Neural cell (in vitro differentiated cells): ENCODE measurements around the gene ARL10. TPM values are rescaled to one million over a fixed set of nuclear protein-coding genes. Genes with fewer than 3 reads are reported as not detected.

ENCODE experiments used
- H2AFZ ChIP-seq: fragments of 200-600, 300-800 bp; sonication (generic), shearing (Covaris generic); 2 replicates; pipeline ENCODE4 v1.6.0; 2014; ENCODE audit warnings: low read depth, mild to moderate bottlenecking, antibody characterized with exemption, low read length, moderate library complexity
- H3F3A ChIP-seq: fragments of 200-600 bp; shearing (Covaris generic); 2 replicates; pipeline ENCODE4 v1.6.1; 2016; ENCODE audit warnings: mild to moderate bottlenecking, moderate library complexity, mixed read lengths, antibody characterized with exemption, low read length; ENCODE audit not compliant: insufficient read depth, poor library complexity, severe bottlenecking
- H3K27ac ChIP-seq: fragments of 200-600, 300-800 bp; sonication (generic), shearing (Covaris generic); 2 replicates; pipeline ENCODE4 v1.5.1; 2014; ENCODE audit warnings: mild to moderate bottlenecking, low read length, moderate library complexity
- H3K27me3 ChIP-seq: fragments of 300-800, 200-600 bp; sonication (generic), shearing (Covaris generic); 2 replicates; pipeline ENCODE4 v1.6.0; 2014; ENCODE audit warnings: mild to moderate bottlenecking, low read depth, low read length, moderate library complexity; ENCODE audit not compliant: insufficient read depth
- H3K36me3 ChIP-seq: fragments of 300-800, 200-600 bp; sonication (generic), shearing (Covaris generic); 2 replicates; pipeline ENCODE4 v1.5.1; 2014; ENCODE audit warnings: mild to moderate bottlenecking, antibody characterized with exemption, low read length, moderate library complexity; ENCODE audit not compliant: insufficient read depth
- H3K4me2 ChIP-seq: fragments of 300-800, 200-600 bp; sonication (generic), shearing (Covaris generic); 2 replicates; pipeline ENCODE4 v1.6.0; 2014; ENCODE audit warnings: mild to moderate bottlenecking, low read length
- H3K4me3 ChIP-seq: fragments of 300-800, 200-600 bp; sonication (generic), shearing (Covaris generic); 2 replicates; pipeline ENCODE4 v1.5.1; 2014; ENCODE audit warnings: mild to moderate bottlenecking, low read length, moderate library complexity
- H3K79me2 ChIP-seq: fragments of 200-600 bp; shearing (Covaris generic); replicated peaks from 2 replicates; pipeline ENCODE4 v1.6.0; 2014; ENCODE audit warnings: mild to moderate bottlenecking, low read length, moderate library complexity; ENCODE audit not compliant: insufficient read depth
- H3K9ac ChIP-seq: fragments of 300-800, 200-600 bp; sonication (generic), shearing (Covaris generic); 2 replicates; pipeline ENCODE4 v1.6.1; 2016; ENCODE audit warnings: mild to moderate bottlenecking, low read length, mixed read lengths
- H3K9me2 ChIP-seq: fragments of 200-600 bp; shearing (Covaris generic); 2 replicates; pipeline ENCODE4 v1.6.1; 2016; ENCODE audit warnings: mild to moderate bottlenecking, low read length, mixed read lengths; ENCODE audit not compliant: insufficient read depth
- H3K9me3 ChIP-seq: fragments of 200-600, 300-800 bp; sonication (generic), shearing (Covaris generic); 2 replicates; pipeline ENCODE4 v1.6.1; 2016; ENCODE audit warnings: mild to moderate bottlenecking, mixed run types, low read length, moderate library complexity, mixed read lengths
- H4K20me1 ChIP-seq: fragments of 200-600 bp; shearing (Covaris generic); 2 replicates; pipeline ENCODE4 v1.6.1; 2016; ENCODE audit warnings: mild to moderate bottlenecking, mixed run types; ENCODE audit not compliant: insufficient read depth
- EP300 ChIP-seq: fragments of 450-650 bp; conservative IDR thresholded peaks from 2 replicates; pipeline ENCODE4 v1.6.1; 2014; ENCODE audit warnings: antibody characterized with exemption, mild to moderate bottlenecking, moderate library complexity; ENCODE audit not compliant: poor library complexity, severe bottlenecking
- EZH2 ChIP-seq: fragments of 200-600, 300-800 bp; shearing (Covaris generic), sonication (generic); IDR thresholded peaks from 2 replicates; pipeline ENCODE4 v1.6.1; 2014; ENCODE audit warnings: antibody characterized with exemption, low read length, borderline replicate concordance, mild to moderate bottlenecking; ENCODE audit not compliant: insufficient read depth, poor library complexity, severe bottlenecking
- MXI1 ChIP-seq: fragments of 450-650 bp; conservative IDR thresholded peaks from 2 replicates; pipeline ENCODE4 v1.6.1; 2014; ENCODE audit warnings: antibody characterized with exemption, mild to moderate bottlenecking; ENCODE audit not compliant: poor library complexity, severe bottlenecking
- POLR2AphosphoS5 ChIP-seq: IDR thresholded peaks from 2 replicates; pipeline ENCODE4 v1.6.1; 2012
- RAD21 ChIP-seq: fragments of 450-650 bp; conservative IDR thresholded peaks from 2 replicates; pipeline ENCODE4 v1.6.1; 2014; ENCODE audit warnings: antibody characterized with exemption, mild to moderate bottlenecking, moderate library complexity
- REST ChIP-seq: IDR thresholded peaks from 2 replicates; pipeline ENCODE4 v1.6.1; 2012; ENCODE audit warnings: borderline replicate concordance
- SMC3 ChIP-seq: fragments of 450-650 bp; conservative IDR thresholded peaks from 2 replicates; pipeline ENCODE4 v1.6.1; 2014; ENCODE audit warnings: antibody characterized with exemption, mild to moderate bottlenecking, moderate library complexity; ENCODE audit not compliant: poor library complexity
- TAF1 ChIP-seq: IDR thresholded peaks from 2 replicates; pipeline ENCODE4 v1.6.1; 2012; ENCODE audit warnings: low read depth
- polyA plus RNA-seq: library from polyadenylated mRNA; depleted of rRNA; stranded (reverse); fragments of >200 nt; gene quantifications from 2 replicates; pipeline ENCODE4 v1.2.3, GENCODE V29; 2014
- TF ChIP-seq, protein P1 (sequence below): fragments of 450-650 bp; IDR thresholded peaks from 2 replicates; pipeline ENCODE4 v1.5.1; 2014; ENCODE audit warnings: antibody characterized with exemption, mild to moderate bottlenecking, moderate library complexity; ENCODE audit not compliant: poor library complexity, severe bottlenecking

ARL10 gene
- polyA plus RNA-seq, 1 donor from 2014 or later = 22.8 TPM

GRCh38 chr5:176384991-176385390, 19.7 kb downstream of the ARL10 start:
- Histone ChIP-seq H2AFZ (no peak overlapping the region), H3K27ac (no peak overlapping the region), H3K79me2 (peaks cover 10% of the 10 kb centered on the region), H3K9ac (no peak overlapping the region), H3F3A (no peaks in the 10 kb centered on the region), H4K20me1 (no peaks in the 10 kb centered on the region), H3K36me3 (no peaks in the 10 kb centered on the region), H3K4me2 (no peak overlapping the region), H3K9me2 (no peaks in the 10 kb centered on the region), H3K4me3 (no peak overlapping the region), H3K27me3 (no peaks in the 10 kb centered on the region), H3K9me3 (no peaks in the 10 kb centered on the region)
- TF ChIP-seq TAF1 (no peak), SMC3 (no peak), EZH2 (no peak), POLR2AphosphoS5 (no peak), MXI1 (no peak), RAD21 (no peak), REST (no peak), EP300 (no peak)
- TF ChIP-seq, protein P1, sequence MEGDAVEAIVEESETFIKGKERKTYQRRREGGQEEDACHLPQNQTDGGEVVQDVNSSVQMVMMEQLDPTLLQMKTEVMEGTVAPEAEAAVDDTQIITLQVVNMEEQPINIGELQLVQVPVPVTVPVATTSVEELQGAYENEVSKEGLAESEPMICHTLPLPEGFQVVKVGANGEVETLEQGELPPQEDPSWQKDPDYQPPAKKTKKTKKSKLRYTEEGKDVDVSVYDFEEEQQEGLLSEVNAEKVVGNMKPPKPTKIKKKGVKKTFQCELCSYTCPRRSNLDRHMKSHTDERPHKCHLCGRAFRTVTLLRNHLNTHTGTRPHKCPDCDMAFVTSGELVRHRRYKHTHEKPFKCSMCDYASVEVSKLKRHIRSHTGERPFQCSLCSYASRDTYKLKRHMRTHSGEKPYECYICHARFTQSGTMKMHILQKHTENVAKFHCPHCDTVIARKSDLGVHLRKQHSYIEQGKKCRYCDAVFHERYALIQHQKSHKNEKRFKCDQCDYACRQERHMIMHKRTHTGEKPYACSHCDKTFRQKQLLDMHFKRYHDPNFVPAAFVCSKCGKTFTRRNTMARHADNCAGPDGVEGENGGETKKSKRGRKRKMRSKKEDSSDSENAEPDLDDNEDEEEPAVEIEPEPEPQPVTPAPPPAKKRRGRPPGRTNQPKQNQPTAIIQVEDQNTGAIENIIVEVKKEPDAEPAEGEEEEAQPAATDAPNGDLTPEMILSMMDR = no peak

GRCh38 chr5:176386491-176386890, 21.2 kb downstream of the ARL10 start:
- no peaks in the 10 kb centered on the region for H3F3A ChIP-seq
- peak overlapping the region; percentile 81 for H3K4me3 ChIP-seq
- H3K9me2 ChIP-seq = no peaks in the 10 kb centered on the region
- H3K4me2 ChIP-seq = no peak overlapping the region
- no peaks in the 10 kb centered on the region for H3K36me3 ChIP-seq
- H3K27ac ChIP-seq = no peak overlapping the region
- TF ChIP-seq EP300 (no peak), RAD21 (no peak), MXI1 (no peak), SMC3 (no peak), REST (no peak), POLR2AphosphoS5 (no peak), TAF1 (no peak), EZH2 (no peak)
- TF ChIP-seq, protein P1 = no peak
- no peak overlapping the region for H3K9ac ChIP-seq
- no peaks in the 10 kb centered on the region for H3K27me3 ChIP-seq
- H3K9me3 ChIP-seq = no peaks in the 10 kb centered on the region
- H2AFZ ChIP-seq = no peak overlapping the region
- H3K79me2 ChIP-seq = peaks cover 10% of the 10 kb centered on the region
- H4K20me1 ChIP-seq = no peaks in the 10 kb centered on the region
